HepG2 (cell line): Measurements from ENCODE around the gene SH3YL1. TPM values are rescaled to one million over a fixed set of nuclear protein-coding genes. Genes with fewer than 3 reads are reported as not detected.

ENCODE experiments used
- ATAC-seq: fragments of 200-7000 bp; cut with Tn5 transposase; 3 replicates; pipeline ENCODE4 v1.9.1; 2020; ENCODE audit warnings: mild to moderate bottlenecking, moderate library complexity
- BruUV-seq: library from RNA; stranded (reverse); fragments of 400-500 nt; replicated peaks from 2 replicates; lab custom pipeline; 2021; lab: Mats Ljungman, UMichigan
- CTCF ChIA-PET: fragments of 300-600 bp; formaldehyde crosslinking; extraction: SDS; loops from one replicate; lab custom pipeline; 2021; ENCODE audit warnings: low total read pairs, inconsistent platforms, low intra/inter-chr PET ratio; lab: Yijun Ruan, JAX
- POLR2A ChIA-PET: fragments of 350-600 bp; sonication (Branson Sonifier 250); formaldehyde crosslinking; loops from one replicate; lab custom pipeline; 2020; ENCODE audit warnings: antibody characterized with exemption, inconsistent platforms; lab: Yijun Ruan, JAX
- DNase-seq: peaks from one replicate; pipeline ENCODE4 v3.0.0-alpha.2; 2015; ENCODE audit warnings: low spot score
- FAIRE-seq: peaks from 3 replicates; lab custom pipeline; 2011; peaks lifted over from hg19 to GRCh38; lab: Jason Lieb, UNC
- H2AFZ ChIP-seq: one replicate; pipeline ENCODE4 v1.6.1; 2011; ENCODE audit warnings: low read length, inconsistent platforms
- H3K27ac ChIP-seq: fragments of 300-600 bp; 3 replicates; pipeline ENCODE4 v1.8.0; 2011; ENCODE audit warnings: mixed run types, mild to moderate bottlenecking, mixed read lengths, low read length, inconsistent platforms; ENCODE audit not compliant: insufficient read depth; ENCODE audit errors: extremely low read length
- H3K27me3 ChIP-seq, 2 experiments: fragments of 200-600 bp in 1 of 2; 2 replicates in 1 of 2; 3 replicates in 1 of 2; pipeline versions ENCODE4 v1.6.0 to v1.8.0; 2011; ENCODE audit warnings: low read length in 2 of 2, mild to moderate bottlenecking in 2 of 2, moderate library complexity in 2 of 2, inconsistent platforms in 1 of 2; ENCODE audit not compliant: insufficient read depth in 2 of 2, control insufficient read depth in 1 of 2
- H3K36me3 ChIP-seq, 2 experiments: fragments of 200-600 bp in 1 of 2; replicated peaks in 1 of 2; 2 replicates in 1 of 2; 3 replicates in 1 of 2; pipeline versions ENCODE4 v1.5.1 to v1.8.0; 2011; ENCODE audit warnings: low read length in 2 of 2, inconsistent platforms in 1 of 2; ENCODE audit not compliant: insufficient read depth in 2 of 2, control insufficient read depth in 1 of 2
- H3K4me1 ChIP-seq: 2 replicates; pipeline ENCODE4 v1.5.1; 2012; ENCODE audit warnings: low read length, inconsistent platforms; ENCODE audit not compliant: insufficient read depth
- H3K4me2 ChIP-seq: 2 replicates; pipeline ENCODE4 v1.6.0; 2011; ENCODE audit warnings: low read depth, low read length, inconsistent platforms
- H3K4me3 ChIP-seq, 3 experiments: fragments of 200-600 bp in 1 of 3; sonication (generic), shearing (Covaris generic) in 1 of 3; replicated peaks in 1 of 3; 2 replicates each; pipeline ENCODE4 v1.5.1; 2011 to 2016; ENCODE audit warnings: low read length in 3 of 3, inconsistent platforms in 2 of 3, low read depth in 2 of 3, mild to moderate bottlenecking in 2 of 3, control low read depth in 1 of 3, mixed read lengths in 1 of 3; ENCODE audit not compliant: insufficient read depth in 1 of 3
- H3K79me2 ChIP-seq: one replicate; pipeline ENCODE4 v1.6.1; 2011; ENCODE audit warnings: low read length, inconsistent platforms; ENCODE audit not compliant: insufficient read depth
- H3K9ac ChIP-seq: 2 replicates; pipeline ENCODE4 v1.6.0; 2011; ENCODE audit warnings: mild to moderate bottlenecking, low read depth, low read length, inconsistent platforms; ENCODE audit not compliant: insufficient read depth
- H3K9me3 ChIP-seq: 2 replicates; pipeline ENCODE4 v1.5.1; 2012; ENCODE audit warnings: mild to moderate bottlenecking, low read length
- H4K20me1 ChIP-seq: 2 replicates; pipeline ENCODE4 v1.6.0; 2011; ENCODE audit warnings: inconsistent platforms, mild to moderate bottlenecking, low read length, moderate library complexity; ENCODE audit not compliant: insufficient read depth
- FOXJ3 ChIP-seq: sonication (generic); formaldehyde crosslinking; IDR thresholded peaks from 2 replicates; pipeline ENCODE4 v1.4.0; 2020; ENCODE audit warnings: missing genetic modification reagents, mild to moderate bottlenecking, borderline replicate concordance
- ONECUT2 ChIP-seq: sonication (generic); formaldehyde crosslinking; IDR thresholded peaks from 2 replicates; pipeline ENCODE4 v1.4.0; 2020; ENCODE audit warnings: missing genetic modification reagents
- ZNF543 ChIP-seq: sonication (generic); formaldehyde crosslinking; IDR thresholded peaks from 2 replicates; pipeline ENCODE4 v1.4.0; 2020; ENCODE audit warnings: mild to moderate bottlenecking, missing genetic modification reagents
- WGBS: methylation state at CpG from one replicate; pipeline ENCODE4 v1.1.6; 2017; ENCODE audit warnings: low lambda C conversion rate; 5-methylcytosine and 5-hydroxymethylcytosine counted together
- in situ Hi-C: cut with HindIII; loops from 2 replicates; pipeline ENCODE4 v1.10.0; 2017; ENCODE audit warnings: low pct_unique_long_range_greater_than_20kb; ENCODE audit not compliant: extremely low pct_ligation_motif_present
- intact Hi-C: fragments of 100-400 bp; cut with micrococcal nuclease; formaldehyde crosslinking; loops from one replicate; pipeline ENCODE4 v1.10.0; 2022; ENCODE audit not compliant: unreplicated experiment
- polyA plus RNA-seq, 8 experiments: library from polyadenylated mRNA; depleted of rRNA in 3 of 8; stranded (reverse) in 7 of 8; unstranded in 1 of 8; fragments of >200 nt; fragmentation: Illumina TruSeq in 4 of 8; extraction: Trizol in 4 of 8; gene quantifications; 2 replicates each; pipeline versions ENCODE4 v1.2.1 to v1.2.3, GENCODE V29; 2011 to 2016; ENCODE audit warnings: low read depth in 4 of 8, missing spikeins in 1 of 8, mixed read lengths in 1 of 8; ENCODE audit not compliant: insufficient read depth in 1 of 8
- total RNA-seq, 5 experiments: library from RNA; depleted of rRNA; stranded (reverse); fragments of >200 nt; fragmentation: Illumina TruSeq; extraction: Trizol; gene quantifications; 2 replicates each; pipeline ENCODE4 v1.2.3, GENCODE V29; 2016; ENCODE audit warnings: low read depth in 1 of 5
- TF ChIP-seq, protein P1 (sequence below): sonication (generic); formaldehyde crosslinking; IDR thresholded peaks from 2 replicates; pipeline ENCODE4 v1.4.0; 2020; ENCODE audit warnings: low read depth, missing genetic modification reagents
- TF ChIP-seq, protein P2 (sequence below): sonication (generic); formaldehyde crosslinking; IDR thresholded peaks from 2 replicates; pipeline ENCODE4 v1.5.1; 2020; ENCODE audit warnings: missing genetic modification reagents, mild to moderate bottlenecking, borderline replicate concordance

SH3YL1 gene
- total and polyA plus RNA-seq, 2 of the 13 experiments (the other 11 are each of a cell fraction or from before 2014, with no cell fraction given): 13.0 to 48.2 TPM

GRCh38 chr2:195932-196331 lies 67.9 kb downstream of the SH3YL1 start:
- ChIA-PET CTCF (no interaction called here), POLR2A (no interaction called here)
- in situ Hi-C loops (no loop called here), intact Hi-C loops (no loop called here)
- no peaks in the 10 kb centered on the region for H3K9me3 ChIP-seq
- WGBS: 39% methylated on average over 7 of the region's 7 CpGs
- BruUV-seq: no TSS peak
- no peaks in the 10 kb centered on the region for H3K36me3 ChIP-seq
- no peak overlapping the region for H3K4me3 ChIP-seq
- no peak for DNase-seq
- ATAC-seq: no peak
- H2AFZ ChIP-seq: peak overlapping the region; percentile 66
- H3K4me2 ChIP-seq: peak overlapping the region; percentile 48
- no peak overlapping the region for H3K9ac ChIP-seq
- H3K27ac ChIP-seq: no peak overlapping the region
- no peak for FAIRE-seq
- TF ChIP-seq, protein P1, sequence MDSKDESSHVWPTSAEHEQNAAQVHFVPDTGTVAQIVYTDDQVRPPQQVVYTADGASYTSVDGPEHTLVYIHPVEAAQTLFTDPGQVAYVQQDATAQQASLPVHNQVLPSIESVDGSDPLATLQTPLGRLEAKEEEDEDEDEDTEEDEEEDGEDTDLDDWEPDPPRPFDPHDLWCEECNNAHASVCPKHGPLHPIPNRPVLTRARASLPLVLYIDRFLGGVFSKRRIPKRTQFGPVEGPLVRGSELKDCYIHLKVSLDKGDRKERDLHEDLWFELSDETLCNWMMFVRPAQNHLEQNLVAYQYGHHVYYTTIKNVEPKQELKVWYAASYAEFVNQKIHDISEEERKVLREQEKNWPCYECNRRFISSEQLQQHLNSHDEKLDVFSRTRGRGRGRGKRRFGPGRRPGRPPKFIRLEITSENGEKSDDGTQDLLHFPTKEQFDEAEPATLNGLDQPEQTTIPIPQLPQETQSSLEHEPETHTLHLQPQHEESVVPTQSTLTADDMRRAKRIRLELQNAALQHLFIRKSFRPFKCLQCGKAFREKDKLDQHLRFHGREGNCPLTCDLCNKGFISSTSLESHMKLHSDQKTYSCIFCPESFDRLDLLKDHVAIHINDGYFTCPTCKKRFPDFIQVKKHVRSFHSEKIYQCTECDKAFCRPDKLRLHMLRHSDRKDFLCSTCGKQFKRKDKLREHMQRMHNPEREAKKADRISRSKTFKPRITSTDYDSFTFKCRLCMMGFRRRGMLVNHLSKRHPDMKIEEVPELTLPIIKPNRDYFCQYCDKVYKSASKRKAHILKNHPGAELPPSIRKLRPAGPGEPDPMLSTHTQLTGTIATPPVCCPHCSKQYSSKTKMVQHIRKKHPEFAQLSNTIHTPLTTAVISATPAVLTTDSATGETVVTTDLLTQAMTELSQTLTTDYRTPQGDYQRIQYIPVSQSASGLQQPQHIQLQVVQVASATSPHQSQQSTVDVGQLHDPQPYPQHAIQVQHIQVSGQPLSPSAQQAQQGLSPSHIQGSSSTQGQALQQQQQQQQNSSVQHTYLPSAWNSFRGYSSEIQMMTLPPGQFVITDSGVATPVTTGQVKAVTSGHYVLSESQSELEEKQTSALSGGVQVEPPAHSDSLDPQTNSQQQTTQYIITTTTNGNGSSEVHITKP (CRISPR knock-in tag): peak; percentile 82; the same call in 1 of the 2 replicates
- TF ChIP-seq, protein P2, sequence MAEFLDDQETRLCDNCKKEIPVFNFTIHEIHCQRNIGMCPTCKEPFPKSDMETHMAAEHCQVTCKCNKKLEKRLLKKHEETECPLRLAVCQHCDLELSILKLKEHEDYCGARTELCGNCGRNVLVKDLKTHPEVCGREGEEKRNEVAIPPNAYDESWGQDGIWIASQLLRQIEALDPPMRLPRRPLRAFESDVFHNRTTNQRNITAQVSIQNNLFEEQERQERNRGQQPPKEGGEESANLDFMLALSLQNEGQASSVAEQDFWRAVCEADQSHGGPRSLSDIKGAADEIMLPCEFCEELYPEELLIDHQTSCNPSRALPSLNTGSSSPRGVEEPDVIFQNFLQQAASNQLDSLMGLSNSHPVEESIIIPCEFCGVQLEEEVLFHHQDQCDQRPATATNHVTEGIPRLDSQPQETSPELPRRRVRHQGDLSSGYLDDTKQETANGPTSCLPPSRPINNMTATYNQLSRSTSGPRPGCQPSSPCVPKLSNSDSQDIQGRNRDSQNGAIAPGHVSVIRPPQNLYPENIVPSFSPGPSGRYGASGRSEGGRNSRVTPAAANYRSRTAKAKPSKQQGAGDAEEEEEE (CRISPR knock-in tag): no peak
- TF ChIP-seq ONECUT2 (no peak), FOXJ3 (CRISPR knock-in tag) (no peak), ZNF543 (CRISPR knock-in tag) (peak; percentile 92)
- H3K4me1 ChIP-seq: peaks cover 22% of the 10 kb centered on the region
- no peaks in the 10 kb centered on the region for H4K20me1 ChIP-seq
- H3K79me2 ChIP-seq: no peaks in the 10 kb centered on the region
- H3K27me3 ChIP-seq: peaks cover 1 to 44% of the 10 kb centered on the region in 2 experiments; a peak in 4 of 5 replicates
